PC-3 (cell line): ENCODE data around the gene AK4. TPM values are rescaled to one million over a fixed set of nuclear protein-coding genes. Genes with fewer than 3 reads are reported as not detected.

Experiments
- ATAC-seq: fragments of 200-7000 bp; cut with Tn5 transposase; 2 replicates; pipeline ENCODE4 v1.9.1; 2020; ENCODE audit warnings: mild to moderate bottlenecking, moderate library complexity
- BruUV-seq: library from RNA; stranded (reverse); fragments of 400-500 nt; replicated peaks from 2 replicates; lab custom pipeline; 2021; lab: Mats Ljungman, UMichigan
- CTCF ChIA-PET: fragments of 300-600 bp; sonication (Branson Sonifier 250); formaldehyde crosslinking; loops from one replicate; lab custom pipeline; 2022; ENCODE audit warnings: antibody characterized with exemption; lab: Charles Lee
- POLR2A ChIA-PET: fragments of 300-600 bp; sonication (Branson Sonifier 250); formaldehyde crosslinking; loops from one replicate; lab custom pipeline; 2022; ENCODE audit warnings: antibody characterized with exemption; ENCODE audit not compliant: unreplicated experiment; lab: Charles Lee
- DNase-seq: peaks from one replicate; pipeline ENCODE4 v3.0.0-alpha.2; 2015
- H2AFZ ChIP-seq: fragments of 300-600 bp; sonication (generic); 2 replicates; pipeline ENCODE4 v1.6.0; 2016; ENCODE audit warnings: antibody characterized with exemption, low read length
- H3F3A ChIP-seq: fragments of 300-600 bp; sonication (generic); one replicate; pipeline ENCODE4 v1.6.0; 2017; ENCODE audit warnings: antibody characterized with exemption, low read length, control low read depth, mild to moderate bottlenecking; ENCODE audit not compliant: unreplicated experiment
- H3K27ac ChIP-seq: fragments of 300-600 bp; sonication (generic); 2 replicates; pipeline ENCODE4 v1.5.1; 2016; ENCODE audit warnings: mild to moderate bottlenecking, low read length
- H3K27me3 ChIP-seq: fragments of 300-600 bp; sonication (generic); 2 replicates; pipeline ENCODE4 v1.6.1; 2016; ENCODE audit warnings: low read length, mixed read lengths
- H3K36me3 ChIP-seq: fragments of 300-600 bp; sonication (generic); 2 replicates; pipeline ENCODE4 v1.6.1; 2016; ENCODE audit warnings: low read depth, mixed run types, low read length, mixed read lengths
- H3K4me1 ChIP-seq: fragments of 300-600 bp; sonication (generic); 2 replicates; pipeline ENCODE4 v1.5.1; 2016; ENCODE audit warnings: low read length; ENCODE audit not compliant: insufficient read depth
- H3K4me2 ChIP-seq: fragments of 300-600 bp; sonication (generic); 2 replicates; pipeline ENCODE4 v1.6.0; 2016; ENCODE audit warnings: low read length
- H3K4me3 ChIP-seq: fragments of 300-600 bp; sonication (generic); 2 replicates; pipeline ENCODE4 v1.5.1; 2016; ENCODE audit warnings: mild to moderate bottlenecking, low read length, mixed read lengths
- H3K79me2 ChIP-seq: fragments of 300-600 bp; sonication (generic); 2 replicates; pipeline ENCODE4 v1.6.1; 2017; ENCODE audit warnings: low read length, mixed read lengths
- H3K9ac ChIP-seq: fragments of 300-600 bp; sonication (generic); 2 replicates; pipeline ENCODE4 v1.6.0; 2016; ENCODE audit warnings: mild to moderate bottlenecking, low read length
- H3K9me2 ChIP-seq: fragments of 300-600 bp; sonication (generic); replicated peaks from 2 replicates; pipeline ENCODE4 v1.6.1; 2016; ENCODE audit warnings: mixed run types, low read length, mixed read lengths
- H3K9me3 ChIP-seq: fragments of 300-600 bp; sonication (generic); 2 replicates; pipeline ENCODE4 v1.6.1; 2016; ENCODE audit warnings: low read length, mixed read lengths
- H4K20me1 ChIP-seq: fragments of 300-600 bp; sonication (generic); 2 replicates; pipeline ENCODE4 v1.6.1; 2016; ENCODE audit warnings: low read length, mixed read lengths
- CTCF ChIP-seq: fragments of 300-600 bp; sonication (generic); conservative IDR thresholded peaks from 2 replicates; pipeline ENCODE4 v1.5.1; 2017; ENCODE audit warnings: antibody characterized with exemption, low read depth, mild to moderate bottlenecking, low read length
- EZH2 ChIP-seq: fragments of 300-600 bp; sonication (generic); IDR thresholded peaks from one replicate; pipeline ENCODE4 v1.6.1; 2017; ENCODE audit warnings: antibody characterized with exemption, mild to moderate bottlenecking, low read length; ENCODE audit not compliant: unreplicated experiment
- EZH2phosphoT487 ChIP-seq: fragments of 300-600 bp; sonication (generic); IDR thresholded peaks from 2 replicates; pipeline ENCODE4 v1.6.1; 2018; ENCODE audit warnings: mild to moderate bottlenecking, antibody characterized with exemption, low read length, borderline replicate concordance
- intact Hi-C: fragments of 100-400 bp; cut with micrococcal nuclease; formaldehyde crosslinking; loops from 2 replicates; pipeline ENCODE4 v1.9.0; 2023
- total RNA-seq: library from RNA; depleted of rRNA; stranded (reverse); fragments of >200 nt; gene quantifications from 2 replicates; pipeline ENCODE4 v1.2.3, GENCODE V29; 2014

Gene AK4
- total RNA-seq, 1 experiment from 2014 or later, result 98.9 TPM

- Histone ChIP-seq H3K36me3 (peaks cover 5% of the 10 kb centered on the region; the same call in 1 of the 2 replicates), H3K9me2 (no peaks in the 10 kb centered on the region), H4K20me1 (no peaks in the 10 kb centered on the region), H3K9ac (no peak overlapping the region), H3K9me3 (no peaks in the 10 kb centered on the region), H3K79me2 (no peaks in the 10 kb centered on the region), H3K4me1 (no peaks in the 10 kb centered on the region), H3K27ac (no peak overlapping the region), H3K27me3 (no peaks in the 10 kb centered on the region), H3K4me3 (no peak overlapping the region), H3F3A (no peaks in the 10 kb centered on the region), H2AFZ (no peak overlapping the region), H3K4me2 (no peak overlapping the region)
- DNase-seq (no peak), ATAC-seq (no peak)
- ChIA-PET POLR2A (no interaction called here), CTCF (no interaction called here)
- no TSS peak for BruUV-seq
- intact Hi-C loops, result no loop called here
- TF ChIP-seq EZH2, result no peak
- no peak for TF ChIP-seq CTCF
- no peak for TF ChIP-seq EZH2phosphoT487
These were observed 84.5 kb downstream of the AK4 start for GRCh38 chr1:65232461-65232990.

GRCh38 chr1:65233782-65234181 lies 85.8 kb downstream of the AK4 start:
- DNase-seq (no peak), ATAC-seq (no peak)
- Histone ChIP-seq H3K9me3 (no peaks in the 10 kb centered on the region), H3K9ac (no peak overlapping the region), H3K36me3 (peaks cover 4% of the 10 kb centered on the region; the same call in 1 of the 2 replicates), H3K4me2 (no peak overlapping the region), H2AFZ (no peak overlapping the region), H3K4me1 (no peaks in the 10 kb centered on the region), H3K27ac (no peak overlapping the region), H3K4me3 (no peak overlapping the region), H4K20me1 (no peaks in the 10 kb centered on the region), H3K27me3 (no peaks in the 10 kb centered on the region), H3F3A (no peaks in the 10 kb centered on the region), H3K79me2 (no peaks in the 10 kb centered on the region), H3K9me2 (no peaks in the 10 kb centered on the region)
- TF ChIP-seq EZH2 (no peak), EZH2phosphoT487 (no peak), CTCF (no peak)
- BruUV-seq, result no TSS peak
- POLR2A ChIA-PET, result no interaction called here
- CTCF ChIA-PET, result no interaction called here
- intact Hi-C loops, result no loop called here
